Motor neuron (in vitro differentiated cells): Measurements from ENCODE around the gene TCHHL1. TPM values are rescaled to one million over a fixed set of nuclear protein-coding genes. Genes with fewer than 3 reads are reported as not detected.

ENCODE experiments used
- ATAC-seq, 8 experiments: fragments of 200-7000 bp; cut with Tn5 transposase; replicated peaks in 6 of 8; 2 replicates each; pipeline ENCODE4 v1.8.0; 2021; ENCODE audit warnings: mild to moderate bottlenecking in 8 of 8, moderate library complexity in 8 of 8
- H3K27ac ChIP-seq, 2 donors: fragments of 250-450 bp; sonication (Bioruptor Pico); 2 replicates each; pipeline ENCODE4 v1.9.0; 2021; ENCODE audit warnings: antibody characterized with exemption in 2 of 2, mild to moderate bottlenecking in 2 of 2, moderate library complexity in 1 of 2
- H3K4me1 ChIP-seq, 2 donors: fragments of 250-450 bp; sonication (Bioruptor Pico); replicated peaks in 1 of 2; 2 replicates each; pipeline ENCODE4 v1.6.1; 2021; ENCODE audit warnings: antibody characterized with exemption in 2 of 2, mild to moderate bottlenecking in 2 of 2, moderate library complexity in 1 of 2
- H3K4me3 ChIP-seq, 5 donors: fragments of 250-450 bp; sonication (Bioruptor Pico); 2 replicates each; pipeline ENCODE4 v1.9.0; 2021; ENCODE audit warnings: antibody characterized with exemption in 5 of 5, mild to moderate bottlenecking in 5 of 5, moderate library complexity in 4 of 5
- WGBS, 10 experiments: fragments of 450-650 bp; shearing (Covaris generic); methylation state at CpG; one replicate each; pipeline ENCODE4 v1.0.0; 2022; 5-methylcytosine and 5-hydroxymethylcytosine counted together
- in situ Hi-C, 9 experiments: fragments of 400-800 bp; cut with MboI; loops; one replicate each; pipeline ENCODE4 v1.15.0; 2021; ENCODE audit warnings: low sequenced_read_pairs in 9 of 9, low pct_unique_long_range_greater_than_20kb in 2 of 9; ENCODE audit not compliant: unreplicated experiment in 9 of 9
- total RNA-seq, 8 experiments: library from RNA; unstranded; fragments of 300-600 nt; gene quantifications; 2 replicates each; pipeline versions ENCODE4 v1.2.3 to v1.2.4, GENCODE V29; 2022

TCHHL1 gene
- total RNA-seq, 8 experiments from 2014 or later = 0.13 to 0.43 (median 0.17) TPM; not detected in 4

DNA sequence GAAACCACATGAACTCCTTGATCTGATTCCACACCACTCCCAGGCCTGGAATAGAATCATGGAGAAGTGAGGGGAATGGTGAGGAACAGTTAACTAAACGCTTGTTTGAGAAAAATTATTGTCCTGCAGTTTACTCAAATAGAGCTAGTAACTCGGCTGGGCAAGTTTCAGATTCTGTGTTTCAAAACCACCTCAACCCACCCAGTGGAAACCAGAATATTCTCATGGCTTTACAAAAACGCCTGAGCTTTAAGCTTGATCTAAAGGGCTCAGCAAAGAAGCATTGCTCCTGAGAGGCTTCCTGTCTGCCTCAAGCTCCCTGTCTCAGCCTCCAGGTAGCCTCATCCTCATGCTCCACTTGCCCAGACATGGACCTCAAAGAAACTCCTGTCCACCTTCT, 16.6 kb downstream of the TCHHL1 start:
- H3K4me3 ChIP-seq = no peak overlapping the region
- in situ Hi-C loops = loop anchor here in 2 of 9 experiments (25.0 kb wide), 1 partner anchor 390 kb away; no protein-coding TSS in a partner anchor
- no peaks in the 10 kb centered on the region for H3K4me1 ChIP-seq
- no peak overlapping the region for H3K27ac ChIP-seq
- 0 to 62% (median 35%) methylated on average over 1 to 3 of the region's 3 CpGs; no CpG with 5 or more reads in 2 of the 10 experiments for WGBS, 10 experiments
- ATAC-seq = no peak

- H3K4me3 ChIP-seq = no peak overlapping the region
- 29 to 79% (median 43%) methylated on average over 1 to 3 of the region's 3 CpGs; no CpG with 5 or more reads in 4 of the 10 experiments for WGBS, 10 experiments
- ATAC-seq = no peak
- H3K27ac ChIP-seq = no peak overlapping the region
- in situ Hi-C loops = loop anchor here in 2 of 9 experiments (25.0 kb wide), 1 partner anchor 391 kb away; no protein-coding TSS in a partner anchor
- H3K4me1 ChIP-seq = no peaks in the 10 kb centered on the region
Observed at GRCh38 chr1:152071123-152071522, 17.7 kb downstream of the TCHHL1 start.

DNA sequence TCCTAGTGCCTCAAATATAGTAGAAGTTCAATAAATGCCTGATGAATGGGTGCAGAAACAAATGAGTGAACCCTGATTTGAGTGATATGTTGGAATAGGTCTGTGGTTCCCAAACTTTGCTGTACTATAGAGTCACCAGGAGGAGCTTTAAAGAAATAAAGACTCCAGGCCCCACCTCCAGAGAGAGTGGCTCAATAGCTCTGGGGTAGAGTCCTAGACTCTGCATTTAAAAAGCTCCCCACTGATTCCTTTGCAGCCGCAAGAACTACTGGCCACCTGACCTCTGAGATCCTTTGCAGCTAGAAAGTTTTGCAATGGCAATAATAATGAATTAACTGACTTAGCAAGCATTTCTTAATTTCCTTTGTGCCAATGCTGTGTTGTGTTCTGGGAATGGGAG, 20.9 kb downstream of the TCHHL1 start:
- H3K4me1 ChIP-seq = no peaks in the 10 kb centered on the region
- WGBS, 10 experiments = 0 to 57% (median 14%) methylated on average over 1 of the region's 1 CpG; no CpG with 5 or more reads in 3 of the 10 experiments
- in situ Hi-C loops = loop anchor here in 2 of 9 experiments (25.0 kb wide), 1 partner anchor 394 kb away; no protein-coding TSS in a partner anchor
- H3K4me3 ChIP-seq = no peak overlapping the region
- no peak overlapping the region for H3K27ac ChIP-seq
- no peak for ATAC-seq

- H3K4me3 ChIP-seq = no peak overlapping the region
- no peak for ATAC-seq
- in situ Hi-C loops = loop anchor here in 2 of 9 experiments (25.0 kb wide), 1 partner anchor 395 kb away; no protein-coding TSS in a partner anchor
Observed at GRCh38 chr1:152067150-152067549, 21.7 kb downstream of the TCHHL1 start.

DNA sequence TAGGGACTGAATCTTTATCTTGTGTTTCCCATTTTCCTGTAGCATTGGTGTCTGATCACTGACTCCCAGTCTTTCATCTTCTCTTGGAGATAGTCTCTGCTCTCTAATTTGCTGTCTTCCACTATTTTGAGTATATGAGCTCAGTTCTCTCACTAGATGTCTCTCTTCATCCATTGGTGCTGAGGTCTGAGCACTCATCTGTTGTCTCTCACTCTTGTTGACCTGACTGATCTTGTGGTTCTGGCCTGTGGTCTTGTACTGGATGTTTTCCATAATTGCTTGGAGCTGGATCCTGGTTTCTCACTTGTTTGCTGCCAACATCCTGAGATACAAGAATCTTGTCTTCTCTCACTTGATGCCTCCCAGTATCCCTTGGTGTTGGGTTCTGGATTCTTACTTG, 26.9 kb downstream of the TCHHL1 start:
- H3K27ac ChIP-seq = no peak overlapping the region
- H3K4me3 ChIP-seq = no peak overlapping the region
- in situ Hi-C loops = loop anchor here in 2 of 9 experiments (25.0 kb wide), 1 partner anchor 400 kb away; no protein-coding TSS in a partner anchor
- no peaks in the 10 kb centered on the region for H3K4me1 ChIP-seq
- no peak for ATAC-seq

More at GRCh38 chr1:152067150-152067549, 21.7 kb downstream of the TCHHL1 start:
- Histone ChIP-seq H3K4me1 (no peaks in the 10 kb centered on the region), H3K27ac (no peak overlapping the region)

- H3K4me1 ChIP-seq = peaks cover 0 to 2% of the 10 kb centered on the region in 2 donors
- H3K27ac ChIP-seq = no peak overlapping the region
- 0 to 78% (median 65%) methylated on average over 1 to 12 of the region's 13 CpGs; no CpG with 5 or more reads in 1 of the 10 experiments for WGBS, 10 experiments
- in situ Hi-C loops = loop anchor here in 3 of 9 experiments (10.0 to 25.0 kb wide), 3 partner anchors 131 to 409 kb away; no protein-coding TSS in a partner anchor
- ATAC-seq = no peak
- H3K4me3 ChIP-seq = no peak overlapping the region
Observed at GRCh38 chr1:152053375-152053774, 35.5 kb downstream of the TCHHL1 start.

- H3K27ac ChIP-seq = no peak overlapping the region
- ATAC-seq = peak in 3 of 8 experiments; percentile 2 to 11 (median 2)
- in situ Hi-C loops = loop anchor here in 3 of 9 experiments (10.0 to 25.0 kb wide), 3 partner anchors 132 to 410 kb away; no protein-coding TSS in a partner anchor
- 0 to 33% (median 24%) methylated on average over 2 to 11 of the region's 11 CpGs; no CpG with 5 or more reads in 2 of the 10 experiments for WGBS, 10 experiments
- peaks cover 0 to 10% of the 10 kb centered on the region in 2 donors for H3K4me1 ChIP-seq
- H3K4me3 ChIP-seq = no peak overlapping the region
Observed at GRCh38 chr1:152052606-152053005, 36.3 kb downstream of the TCHHL1 start.

- in situ Hi-C loops = loop anchor here in 3 of 9 experiments (10.0 to 25.0 kb wide), 3 partner anchors 134 to 411 kb away; no protein-coding TSS in a partner anchor
- ATAC-seq = peak in 1 of 8 experiments; percentile 6
Observed at GRCh38 chr1:152050886-152051675, 37.8 kb downstream of the TCHHL1 start.

DNA sequence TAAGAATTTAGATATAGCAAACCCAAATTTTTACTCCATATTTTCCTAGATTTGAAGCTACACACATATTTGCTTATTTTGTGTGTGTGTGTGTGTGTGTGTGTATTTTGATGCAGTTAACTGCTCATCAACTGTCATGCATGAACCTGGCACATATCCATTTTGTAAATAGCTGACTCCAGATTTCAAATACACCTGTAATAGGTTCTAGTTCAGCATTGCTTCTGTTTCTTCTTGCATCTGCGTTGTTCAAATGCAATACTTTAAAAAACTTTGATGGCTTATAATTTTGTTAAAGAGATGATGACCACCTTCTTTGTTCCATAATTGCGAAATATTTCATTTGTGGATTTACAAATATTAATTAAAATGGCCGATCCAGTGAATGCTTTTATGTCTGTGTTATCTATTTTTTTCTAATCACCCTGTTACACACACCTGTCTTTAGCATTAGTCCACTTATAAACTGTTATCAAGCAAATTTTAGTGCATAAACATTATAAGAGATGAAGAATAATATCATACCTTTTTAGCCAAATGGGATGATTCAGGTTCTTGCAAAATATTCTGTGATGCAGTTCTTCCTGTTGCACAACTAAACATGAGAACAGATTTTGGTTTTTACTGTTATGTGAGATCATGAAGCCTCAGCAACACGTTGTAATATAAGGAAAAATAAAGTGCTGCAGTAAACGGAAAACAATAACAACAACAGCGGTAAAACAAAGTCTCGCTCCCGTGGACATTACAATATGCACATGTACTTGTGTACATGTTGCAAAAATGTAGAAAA, 39.4 kb downstream of the TCHHL1 start:
- peaks cover 0 to 11% of the 10 kb centered on the region in 2 donors for H3K4me1 ChIP-seq
- H3K4me3 ChIP-seq = no peak overlapping the region
- H3K27ac ChIP-seq = no peak overlapping the region
- 34 to 98% (median 86%) methylated on average over 4 to 8 of the region's 8 CpGs for WGBS, 10 experiments
- no peak for ATAC-seq
- in situ Hi-C loops = loop anchor here in 3 of 9 experiments (10.0 to 25.0 kb wide), 3 partner anchors 135 to 413 kb away; no protein-coding TSS in a partner anchor

More at GRCh38 chr1:152050886-152051675, 37.8 kb downstream of the TCHHL1 start:
- 40 to 90% (median 68%) methylated on average over 1 to 4 of the region's 6 CpGs; no CpG with 5 or more reads in 1 of the 10 experiments for WGBS, 10 experiments
- Histone ChIP-seq H3K4me1 (peaks cover 0 to 11% of the 10 kb centered on the region in 2 donors), H3K4me3 (no peak overlapping the region), H3K27ac (no peak overlapping the region)

GRCh38 chr1:152048416-152049009, 40.4 kb downstream of the TCHHL1 start:
- in situ Hi-C loops = no loop called here
- peak overlapping the region in 1 of 2 donors; percentile 72 for H3K27ac ChIP-seq
- ATAC-seq = peak; percentile 7 to 63 (median 44)
- H3K4me1 ChIP-seq = peaks cover 0 to 11% of the 10 kb centered on the region in 2 donors
- WGBS, 10 experiments = 0 to 97% (median 55%) methylated on average over 1 to 5 of the region's 6 CpGs
- H3K4me3 ChIP-seq = no peak overlapping the region

DNA sequence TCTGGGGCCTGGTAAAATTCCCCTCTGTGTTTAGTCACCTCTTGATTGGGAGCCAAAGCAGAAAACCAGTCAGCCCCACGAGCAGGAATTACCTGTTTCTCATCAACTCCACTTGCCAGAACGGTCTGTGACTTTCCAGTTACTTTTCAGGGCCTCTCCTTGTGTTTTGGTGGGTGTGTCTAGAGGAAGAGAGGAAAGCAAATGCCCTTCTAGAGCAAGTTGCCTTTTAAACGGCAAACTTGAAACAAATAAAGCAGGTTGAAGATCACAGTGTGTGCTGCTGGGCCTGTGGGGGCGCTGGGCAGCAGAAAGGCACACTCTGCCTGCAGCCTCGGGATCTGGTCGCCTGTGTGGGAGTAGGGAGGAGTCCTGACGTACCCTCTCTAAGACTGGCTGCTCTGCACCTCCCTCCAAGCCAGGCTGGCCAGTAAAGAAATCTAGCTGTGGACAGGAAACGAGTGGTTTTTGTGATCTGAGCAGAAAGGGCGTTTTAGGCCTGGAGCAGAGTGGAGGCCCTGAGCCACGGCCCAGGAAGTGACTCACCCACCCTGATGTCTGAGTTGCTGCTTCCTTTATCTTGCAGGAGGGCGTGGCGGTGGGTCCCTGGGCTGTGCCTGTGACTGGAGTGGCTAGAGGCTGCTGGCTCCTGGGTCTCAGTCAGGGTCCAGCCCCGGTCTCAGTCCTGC, 41.0 kb downstream of the TCHHL1 start:
- H3K4me1 ChIP-seq = peaks cover 0 to 11% of the 10 kb centered on the region in 2 donors
- in situ Hi-C loops = no loop called here
- peak; percentile 88 to 96 (median 95) for ATAC-seq
- H3K27ac ChIP-seq = peak overlapping the region in 1 of 2 donors; percentile 72
- peak overlapping the region in 1 of 5 donors; percentile 1 for H3K4me3 ChIP-seq
- 0 to 16% (median 12%) methylated on average over 2 to 12 of the region's 13 CpGs; no CpG with 5 or more reads in 3 of the 10 experiments for WGBS, 10 experiments

DNA sequence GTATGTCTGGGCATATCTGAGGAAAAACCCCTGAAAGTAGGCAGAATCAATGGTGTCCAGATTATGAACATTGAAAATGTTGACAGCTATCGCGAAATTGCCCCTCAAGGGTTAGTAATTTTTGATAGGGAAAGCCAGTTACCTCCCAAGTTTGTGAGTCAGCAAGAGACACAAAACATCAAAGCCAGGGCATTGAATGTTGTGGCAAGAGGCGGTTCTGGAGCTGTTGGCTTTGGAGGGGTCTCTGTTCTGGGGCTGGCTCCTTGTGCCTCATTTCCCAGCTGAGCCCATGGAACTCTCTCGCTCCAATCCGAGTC, 41.5 kb downstream of the TCHHL1 start:
- Histone ChIP-seq H3K4me3 (no peak overlapping the region), H3K27ac (peak overlapping the region in 1 of 2 donors; percentile 72), H3K4me1 (peaks cover 0 to 11% of the 10 kb centered on the region in 2 donors)
- 50 to 100% (median 84%) methylated on average over 2 to 5 of the region's 5 CpGs; no CpG with 5 or more reads in 2 of the 10 experiments for whole genome bisulfite sequencing, 10 experiments
- in situ Hi-C loops = no loop called here
- no peak for ATAC-seq
